ENCODE results near the gene PLXNA4.

Gene PLXNA4

GRCh38 chr7:132161533-132161915, 414.7 kb downstream of the PLXNA4 start:
- DNase-seq (ENCODE audit: low read depth), result no peak
- TF ChIP-seq CTCF (IDR thresholded peaks at IDR 0.05; ENCODE audit: low read depth, low read length, missing control alignments), result no peak
- H3K4me3 ChIP-seq (ENCODE audit: low read depth, low read length), result no peak overlapping the region

- H3K4me3 ChIP-seq (ENCODE audit: low read depth, low read length), result no peak overlapping the region
- TF ChIP-seq CTCF (IDR thresholded peaks at IDR 0.05; ENCODE audit: low read depth, low read length, missing control alignments), result no peak
- DNase-seq (ENCODE audit: low read depth), result no peak
Observed at GRCh38 chr7:132160611-132161532, 415.4 kb downstream of the PLXNA4 start.

GRCh38 chr7:132158841-132159240, 417.4 kb downstream of the PLXNA4 start:
- no peak for TF ChIP-seq CTCF (IDR thresholded peaks at IDR 0.05; ENCODE audit: low read depth, low read length, missing control alignments)
- H3K4me3 ChIP-seq (ENCODE audit: low read depth, low read length), result no peak overlapping the region
- DNase-seq (ENCODE audit: low read depth), result no peak

- TF ChIP-seq CTCF (IDR thresholded peaks at IDR 0.05; ENCODE audit: low read depth, low read length, missing control alignments), result no peak
- H3K4me3 ChIP-seq (ENCODE audit: low read depth, low read length), result no peak overlapping the region
- DNase-seq (ENCODE audit: low read depth), result no peak
Observed at GRCh38 chr7:132158166-132158565, 418.1 kb downstream of the PLXNA4 start.

- no peak for TF ChIP-seq CTCF (IDR thresholded peaks at IDR 0.05; ENCODE audit: low read depth, low read length, missing control alignments)
- DNase-seq (ENCODE audit: low read depth), result no peak
- no peak overlapping the region for H3K4me3 ChIP-seq (ENCODE audit: low read depth, low read length)
Observed at GRCh38 chr7:132155715-132156114, 420.6 kb downstream of the PLXNA4 start.

GRCh38 chr7:132154695-132155471, 421.4 kb downstream of the PLXNA4 start:
- no peak overlapping the region for H3K4me3 ChIP-seq (ENCODE audit: low read depth, low read length)
- no peak for DNase-seq (ENCODE audit: low read depth)
- TF ChIP-seq CTCF (IDR thresholded peaks at IDR 0.05; ENCODE audit: low read depth, low read length, missing control alignments), result no peak
